PC-9 (cell line): ENCODE data around the gene LMX1B.

Source experiments
- CTCF ChIP-seq: fragments of 200-600 bp; sonication (generic); conservative IDR thresholded peaks from 2 replicates; pipeline ENCODE4 v1.6.1; 2017; ENCODE audit warnings: mixed run types, antibody characterized with exemption, mild to moderate bottlenecking, moderate library complexity
- EZH2 ChIP-seq: fragments of 200-600 bp; sonication (generic); IDR thresholded peaks from 2 replicates; pipeline ENCODE4 v1.8.0; 2017; ENCODE audit warnings: antibody characterized with exemption, low read depth

- TF ChIP-seq CTCF, result no peak
- no peak for TF ChIP-seq EZH2
These were observed 2.2 kb downstream of the LMX1B start for GRCh38 chr9:126615791-126616447.
